H1 (cell line): ENCODE measurements around the gene NOXRED1. TPM values are rescaled to one million over a fixed set of nuclear protein-coding genes. Genes with fewer than 3 reads are reported as not detected.

Source experiments
- CTCF ChIA-PET: fragments of 300-600 bp; sonication (Branson Sonifier 250); formaldehyde crosslinking; loops from one replicate; lab custom pipeline; 2021; ENCODE audit not compliant: partially characterized antibody; lab: Charles Lee
- POLR2A ChIA-PET: fragments of 300-600 bp; sonication (Branson Sonifier 250); formaldehyde crosslinking; loops from one replicate; lab custom pipeline; 2021; ENCODE audit warnings: inconsistent platforms; ENCODE audit not compliant: partially characterized antibody; lab: Charles Lee
- DNase-seq, 2 experiments: peaks; one replicate each; pipeline versions ENCODE4 v3.0.0 to v3.0.0-alpha.2; 2010 to 2022; ENCODE audit warnings: low spot score in 2 of 2, low read depth in 1 of 2, mixed read lengths in 1 of 2
- FAIRE-seq: peaks from 2 replicates; lab custom pipeline; 2011; peaks lifted over from hg19 to GRCh38; lab: Jason Lieb, UNC
- H2AFZ ChIP-seq: 2 replicates; pipeline ENCODE4 v1.8.1; 2012; ENCODE audit warnings: low read length, inconsistent platforms
- H2AK5ac ChIP-seq: 2 replicates; pipeline ENCODE4 v1.6.1; 2013; ENCODE audit warnings: low read depth, low read length
- H2BK120ac ChIP-seq: replicated peaks from 2 replicates; pipeline ENCODE3; 2013; ENCODE audit warnings: low read depth, low read length, inconsistent platforms
- H2BK12ac ChIP-seq: 2 replicates; pipeline ENCODE4 v1.6.1; 2013; ENCODE audit warnings: low read depth, low read length
- H2BK15ac ChIP-seq: 2 replicates; pipeline ENCODE4 v1.6.1; 2013; ENCODE audit warnings: low read length
- H2BK20ac ChIP-seq: 2 replicates; pipeline ENCODE4 v1.6.1; 2013; ENCODE audit warnings: low read length
- H2BK5ac ChIP-seq: 2 replicates; pipeline ENCODE4 v1.6.1; 2013; ENCODE audit warnings: low read depth, low read length
- H3K14ac ChIP-seq: 2 replicates; pipeline ENCODE4 v1.6.1; 2013; ENCODE audit warnings: inconsistent platforms; ENCODE audit not compliant: insufficient read length
- H3K18ac ChIP-seq: 2 replicates; pipeline ENCODE4 v1.6.1; 2013; ENCODE audit warnings: low read length; ENCODE audit errors: extremely low read depth
- H3K23ac ChIP-seq: 2 replicates; pipeline ENCODE4 v1.6.1; 2013; ENCODE audit warnings: inconsistent platforms; ENCODE audit not compliant: insufficient read length
- H3K23me2 ChIP-seq: 2 replicates; pipeline ENCODE4 v1.6.1; 2013; ENCODE audit warnings: low read depth, low read length
- H3K27ac ChIP-seq: 2 replicates; pipeline ENCODE4 v1.6.1; 2011; ENCODE audit warnings: low read depth, low read length, inconsistent platforms
- H3K27me3 ChIP-seq, 4 experiments: replicated peaks in 1 of 4; 1 replicate in 1 of 4; 2 replicates in 3 of 4; pipeline versions ENCODE4 v1.6.1 to v1.8.1; 2011 to 2013; ENCODE audit warnings: low read length in 3 of 4, mild to moderate bottlenecking in 3 of 4, inconsistent platforms in 2 of 4, mixed read lengths in 2 of 4, moderate library complexity in 1 of 4; ENCODE audit not compliant: control insufficient read depth in 3 of 4, insufficient read depth in 3 of 4; ENCODE audit errors: extremely low read depth in 1 of 4
- H3K36me3 ChIP-seq, 4 experiments: 2 replicates each; pipeline versions ENCODE4 v1.6.1 to v1.8.1; 2011 to 2013; ENCODE audit warnings: mild to moderate bottlenecking in 4 of 4, low read length in 3 of 4, moderate library complexity in 2 of 4, control low read depth in 1 of 4, inconsistent platforms in 1 of 4; ENCODE audit not compliant: insufficient read depth in 4 of 4, control insufficient read depth in 2 of 4
- H3K4ac ChIP-seq: replicated peaks from 2 replicates; pipeline ENCODE3; 2013; ENCODE audit warnings: low read length, low read depth, mixed read lengths, inconsistent platforms; ENCODE audit not compliant: insufficient read length
- H3K4me1 ChIP-seq, 4 experiments: replicated peaks in 1 of 4; 1 replicate in 1 of 4; 2 replicates in 3 of 4; pipeline versions ENCODE4 v1.6.1 to v1.8.1; 2011 to 2013; ENCODE audit warnings: low read length in 3 of 4, inconsistent platforms in 2 of 4, mixed read lengths in 1 of 4; ENCODE audit not compliant: insufficient read depth in 4 of 4, control insufficient read depth in 3 of 4
- H3K4me2 ChIP-seq, 2 experiments: 2 replicates each; pipeline versions ENCODE4 v1.6.1 to v1.8.1; 2011 to 2013; ENCODE audit warnings: low read depth in 2 of 2, low read length in 2 of 2, control low read depth in 1 of 2, inconsistent platforms in 1 of 2, mild to moderate bottlenecking in 1 of 2; ENCODE audit not compliant: insufficient read depth in 1 of 2
- H3K4me3 ChIP-seq, 4 experiments: fragments of 200-600, 300-600 bp in 1 of 4; sonication (generic), shearing (Covaris generic), sonication (Bioruptor Twin) in 1 of 4; 2 replicates each; pipeline versions ENCODE4 v1.5.1 to v1.8.1; 2011 to 2016; ENCODE audit warnings: low read length in 4 of 4, low read depth in 3 of 4, control low read depth in 2 of 4, inconsistent platforms in 2 of 4, mild to moderate bottlenecking in 2 of 4, mixed read lengths in 1 of 4, moderate library complexity in 1 of 4; ENCODE audit not compliant: insufficient read depth in 2 of 4; ENCODE audit errors: extremely low read depth in 1 of 4
- H3K56ac ChIP-seq: replicated peaks from 2 replicates; pipeline ENCODE3; 2013; ENCODE audit warnings: low read depth, mild to moderate bottlenecking, mixed read lengths, low read length, inconsistent platforms; ENCODE audit not compliant: insufficient read length
- H3K79me1 ChIP-seq: 2 replicates; pipeline ENCODE4 v1.6.1; 2013; ENCODE audit warnings: low read depth, low read length, control low read depth
- H3K79me2 ChIP-seq, 2 experiments: 2 replicates each; pipeline versions ENCODE4 v1.6.1 to v1.8.1; 2012 to 2013; ENCODE audit warnings: low read length in 2 of 2, mild to moderate bottlenecking in 2 of 2, inconsistent platforms in 1 of 2; ENCODE audit not compliant: insufficient read depth in 2 of 2, control insufficient read depth in 1 of 2
- H3K9ac ChIP-seq, 4 experiments: replicated peaks in 1 of 4; 1 replicate in 1 of 4; 2 replicates in 3 of 4; pipeline versions ENCODE4 v1.6.1 to v1.8.1; 2011 to 2013; ENCODE audit warnings: low read depth in 3 of 4, low read length in 3 of 4, control low read depth in 2 of 4, mild to moderate bottlenecking in 2 of 4, moderate library complexity in 2 of 4, inconsistent platforms in 1 of 4; ENCODE audit errors: extremely low read depth in 1 of 4
- H3K9me3 ChIP-seq, 2 experiments: 2 replicates each; pipeline versions ENCODE4 v1.6.1 to v1.8.1; 2012 to 2013; ENCODE audit warnings: mild to moderate bottlenecking in 2 of 2, moderate library complexity in 2 of 2, control low read depth in 1 of 2, inconsistent platforms in 1 of 2, low read depth in 1 of 2, low read length in 1 of 2, mixed read lengths in 1 of 2; ENCODE audit not compliant: insufficient read depth in 2 of 2
- H4K20me1 ChIP-seq, 2 experiments: replicated peaks in 1 of 2; 2 replicates each; pipeline versions ENCODE3 to v1.8.1; 2011 to 2013; ENCODE audit warnings: inconsistent platforms in 2 of 2, low read length in 2 of 2, mild to moderate bottlenecking in 1 of 2; ENCODE audit not compliant: insufficient read depth in 2 of 2, control insufficient read depth in 1 of 2
- H4K5ac ChIP-seq: 2 replicates; pipeline ENCODE4 v1.6.1; 2013; ENCODE audit warnings: low read length, low read depth, mixed read lengths, inconsistent platforms; ENCODE audit not compliant: insufficient read length
- H4K8ac ChIP-seq: 2 replicates; pipeline ENCODE4 v1.8.0; 2013; ENCODE audit warnings: mild to moderate bottlenecking, moderate library complexity, low read length, inconsistent platforms; ENCODE audit not compliant: insufficient read depth; ENCODE audit errors: extremely low read depth
- H4K91ac ChIP-seq: replicated peaks from 2 replicates; pipeline ENCODE3; 2013; ENCODE audit warnings: low read length, mixed read lengths, inconsistent platforms; ENCODE audit not compliant: insufficient read length
- GABPA ChIP-seq: IDR thresholded peaks from 2 replicates; pipeline ENCODE4 v1.6.1; 2011; ENCODE audit warnings: mild to moderate bottlenecking, low read length, moderate library complexity, borderline replicate concordance; ENCODE audit not compliant: insufficient read depth
- WGBS, 2 experiments: shearing (Covaris generic) in 1 of 2; methylation state at CpG; one replicate each; pipeline versions ENCODE4 v1.1.6 to v1.1.7; 2013 to 2015; ENCODE audit warnings: low lambda C conversion rate in 2 of 2, mixed read lengths in 2 of 2, inconsistent platforms in 1 of 2, low coverage in 1 of 2, missing lambda C conversion rate in 1 of 2; ENCODE audit not compliant: insufficient replicate concordance in 2 of 2, insufficient coverage in 1 of 2, insufficient read length in 1 of 2; ENCODE audit errors: extremely low coverage in 1 of 2, missing lambda C conversion rate in 1 of 2; 5-methylcytosine and 5-hydroxymethylcytosine counted together
- polyA plus RNA-seq, 7 experiments: library from polyadenylated mRNA; depleted of rRNA in 3 of 7; stranded (reverse) in 5 of 7; unstranded in 2 of 7; fragments of >200 nt in 5 of 7; fragments of 200-250 nt in 2 of 7; gene quantifications; 1 replicate in 5 of 7; 2 replicates in 1 of 7; 4 replicates in 1 of 7; pipeline versions ENCODE4 v1.2.1 to v1.2.3, GENCODE V29; 2011 to 2013; ENCODE audit warnings: missing spikeins in 2 of 7, mixed read lengths in 2 of 7
- total RNA-seq: library from RNA; stranded (reverse); fragmentation: NEBNext Ultra II Directional; extraction: Animal tissue kit (Norgen Biotek cat#: 25700); gene quantifications from 2 replicates; pipeline ENCODE4 v1.2.1, GENCODE V29; 2021

The NOXRED1 gene
- total and polyA plus RNA-seq, 2 of the 8 experiments (the other 6 are each of a cell fraction or from before 2014, with no cell fraction given), result 0.23 to 0.48 TPM

DNA sequence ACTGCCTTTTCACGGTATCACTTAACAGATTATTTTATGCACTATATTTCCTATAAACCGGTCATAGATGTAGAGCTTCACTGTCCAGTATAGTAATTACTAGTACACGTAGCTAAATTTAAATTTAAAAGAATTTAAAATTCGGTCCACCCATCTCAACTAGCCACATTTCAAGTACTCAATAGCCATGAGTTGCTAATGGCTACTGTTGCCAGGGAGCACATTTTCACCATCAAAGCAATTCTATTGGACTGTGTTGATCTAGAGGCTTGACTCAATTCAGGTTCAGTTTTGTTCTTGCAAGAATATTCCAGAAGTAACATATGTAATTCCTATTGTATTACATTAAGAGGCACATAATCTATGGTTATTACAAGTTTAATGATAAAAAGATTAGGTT lies 66.4 kb downstream of the NOXRED1 start:
- Histone ChIP-seq H3K23me2 (no peaks in the 10 kb centered on the region), H4K20me1 (no peaks in the 10 kb centered on the region), H4K5ac (no peak overlapping the region), H2BK12ac (no peak overlapping the region), H2BK15ac (no peak overlapping the region), H3K36me3 (no peaks in the 10 kb centered on the region), H3K79me1 (no peaks in the 10 kb centered on the region; the same call in 1 of the 2 replicates), H3K27me3 (no peaks in the 10 kb centered on the region), H3K4me3 (no peak overlapping the region), H3K9me3 (no peaks in the 10 kb centered on the region), H4K91ac (no peak overlapping the region), H2AK5ac (no peak overlapping the region), H2BK120ac (no peak overlapping the region), H2AFZ (no peak overlapping the region), H2BK20ac (no peak overlapping the region), H3K18ac (no peak overlapping the region), H2BK5ac (no peak overlapping the region), H3K4me2 (no peak overlapping the region), H3K9ac (no peak overlapping the region), H3K4ac (no peak overlapping the region), H3K27ac (no peak overlapping the region), H3K14ac (no peak overlapping the region), H3K4me1 (no peaks in the 10 kb centered on the region), H3K79me2 (no peaks in the 10 kb centered on the region), H4K8ac (no peak overlapping the region), H3K23ac (no peak overlapping the region), H3K56ac (no peak overlapping the region)
- POLR2A ChIA-PET, result interaction anchor here (1.6 kb wide), 1 partner anchor 13 kb away, joined by 5 read pairs; no protein-coding TSS in a partner anchor
- WGBS, 2 experiments, result 89% methylated on average over 4 of the region's 4 CpGs; no CpG with 5 or more reads in 1 of the 2 experiments
- DNase-seq (no peak), FAIRE-seq (no peak)
- CTCF ChIA-PET, result interaction anchor here (0.5 to 1.4 kb wide), 4 partner anchors 13 to 53 kb away, joined by 3 to 6 read pairs (median 4); no protein-coding TSS in a partner anchor
- TF ChIP-seq GABPA, result no peak
